Right hindlimb (tissue), 1 donor: Measurements from ENCODE around the gene SLCO2A1.

ENCODE experiments used
- DNase-seq: peaks from one replicate; pipeline ENCODE4 v3.0.0-alpha.2; 2018

Gene SLCO2A1

GRCh38 chr3:133973249-133973980, 56.3 kb downstream of the SLCO2A1 start:
- no peak for DNase-seq

DNA sequence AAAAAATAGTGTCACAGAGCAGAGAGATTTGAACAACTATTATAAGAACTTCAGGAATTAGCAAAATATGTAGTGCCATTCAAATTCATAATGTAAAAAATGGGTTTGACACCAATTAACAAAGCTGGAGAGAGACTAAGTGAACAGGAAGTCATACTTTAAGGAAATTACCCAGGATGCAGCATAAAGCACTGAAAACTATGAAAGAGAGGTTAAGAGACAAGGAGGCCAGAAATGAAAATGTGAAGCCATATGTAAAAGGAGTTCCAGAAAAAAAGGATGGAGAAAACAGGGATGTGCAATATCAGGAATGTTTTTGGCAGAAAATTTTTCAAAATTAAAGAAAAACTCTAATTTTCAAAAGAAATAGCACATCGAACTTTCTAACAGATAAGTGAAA, 57.6 kb downstream of the SLCO2A1 start:
- DNase-seq, result no peak

GRCh38 chr3:133970916-133971315, 58.8 kb downstream of the SLCO2A1 start:
- no peak for DNase-seq

- no peak for DNase-seq
Observed at GRCh38 chr3:133970339-133970738, 59.4 kb downstream of the SLCO2A1 start.

DNA sequence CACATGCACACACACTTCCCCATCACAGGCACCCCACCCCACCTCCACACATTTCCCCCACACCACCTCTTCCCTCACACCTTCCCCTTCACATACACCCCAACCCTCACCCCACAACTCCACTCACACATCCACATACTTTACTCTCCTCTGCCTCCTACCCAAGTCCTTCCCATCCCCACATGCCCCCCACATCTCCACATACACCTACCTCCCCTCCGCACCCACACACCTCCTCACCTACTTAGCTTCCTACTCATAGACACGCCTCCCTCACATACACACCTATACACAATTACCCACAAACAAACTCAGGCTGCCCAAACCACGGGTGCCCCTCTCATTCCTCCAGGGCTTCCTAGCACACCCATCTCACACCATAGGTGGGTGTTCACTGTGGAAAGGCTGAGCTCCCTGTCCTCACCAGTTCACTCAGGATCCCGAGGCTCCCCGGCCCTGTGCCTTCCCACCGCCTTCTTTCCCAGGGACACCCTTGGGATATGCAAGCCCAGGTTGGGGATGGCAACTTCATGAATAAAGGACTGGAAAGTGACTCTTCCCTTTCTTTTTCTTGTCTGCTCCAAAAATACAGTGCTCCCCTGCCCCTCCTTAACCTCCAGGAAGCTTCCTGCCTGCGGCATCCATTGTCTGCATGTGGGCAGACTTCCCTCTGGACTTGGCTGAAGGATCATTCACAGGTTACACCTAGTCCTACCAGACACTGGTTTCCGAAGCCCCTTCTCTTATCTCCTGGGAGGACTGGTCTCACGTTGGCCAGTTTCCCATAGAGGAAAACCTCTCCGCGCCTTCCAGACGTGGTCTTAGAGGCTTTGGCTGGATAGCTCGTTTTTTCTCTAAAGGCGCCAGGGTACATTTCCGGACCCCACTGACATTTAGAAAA, 61.5 kb downstream of the SLCO2A1 start:
- no peak for DNase-seq

GRCh38 chr3:133966954-133967353, 62.8 kb downstream of the SLCO2A1 start:
- DNase-seq, result no peak

DNA sequence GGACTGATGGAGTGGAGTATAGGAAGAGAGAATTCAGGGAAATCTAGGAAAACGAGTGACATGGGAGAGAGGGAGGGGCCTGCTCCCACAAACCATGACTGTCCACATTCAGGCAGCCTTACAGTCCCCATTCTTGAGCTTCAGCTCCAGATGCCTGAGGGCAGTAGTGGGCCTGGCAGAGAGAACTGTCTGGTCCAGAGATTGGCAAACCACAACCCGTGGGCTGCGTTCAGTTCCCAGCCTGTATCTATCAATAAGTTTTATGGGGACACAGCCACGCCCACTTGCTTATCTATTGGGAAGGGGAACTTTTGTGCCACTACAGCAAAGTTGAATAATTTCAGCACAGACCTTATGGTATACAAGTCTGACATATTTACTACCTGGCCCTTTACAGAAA, 63.8 kb downstream of the SLCO2A1 start:
- DNase-seq, result no peak

DNA sequence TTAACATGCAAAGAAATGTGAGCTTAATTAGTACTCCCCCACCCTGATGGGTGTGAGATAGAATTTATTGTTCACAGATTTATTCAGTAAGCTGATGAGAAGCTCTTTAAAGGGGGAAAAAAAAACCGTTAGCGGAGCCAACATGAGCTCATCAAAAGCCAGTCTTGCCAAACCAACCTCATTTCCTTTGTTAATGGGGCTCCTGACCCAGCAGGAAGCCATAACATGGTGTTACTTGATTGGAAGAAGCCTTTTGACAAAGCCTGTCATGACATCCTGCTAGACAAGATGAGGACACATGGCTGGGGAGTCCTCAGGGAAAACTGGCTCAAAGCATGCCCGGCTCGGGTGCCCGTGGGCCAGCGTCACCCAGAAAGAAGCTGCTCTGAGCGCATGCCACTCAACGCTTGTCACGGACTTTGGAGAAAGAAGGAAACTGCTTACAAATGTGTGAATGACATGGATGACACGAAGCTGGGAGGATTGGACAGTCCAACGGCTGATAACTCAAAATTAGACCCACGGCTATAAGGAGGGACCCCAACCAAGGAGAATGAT, 64.6 kb downstream of the SLCO2A1 start:
- DNase-seq, result no peak

DNA sequence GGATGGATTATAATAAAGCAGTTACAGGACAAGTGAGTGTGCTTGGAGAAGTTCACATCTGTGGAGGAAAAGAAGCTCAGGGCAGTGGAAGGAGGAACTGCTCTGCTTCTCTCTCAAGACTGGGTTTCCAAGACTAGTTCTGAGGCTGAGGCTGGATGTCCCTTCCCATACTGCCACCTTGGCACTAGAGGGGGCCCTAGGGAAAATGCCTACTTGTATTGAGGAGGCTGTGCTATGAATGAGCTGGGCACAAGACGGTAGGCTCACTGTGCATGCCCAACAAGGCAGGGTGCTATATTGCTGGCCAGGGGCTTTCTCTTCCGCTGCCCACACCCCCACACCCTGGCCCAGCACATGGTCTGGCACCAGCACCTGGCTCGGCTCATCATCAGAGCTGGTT, 65.2 kb downstream of the SLCO2A1 start:
- no peak for DNase-seq

DNA sequence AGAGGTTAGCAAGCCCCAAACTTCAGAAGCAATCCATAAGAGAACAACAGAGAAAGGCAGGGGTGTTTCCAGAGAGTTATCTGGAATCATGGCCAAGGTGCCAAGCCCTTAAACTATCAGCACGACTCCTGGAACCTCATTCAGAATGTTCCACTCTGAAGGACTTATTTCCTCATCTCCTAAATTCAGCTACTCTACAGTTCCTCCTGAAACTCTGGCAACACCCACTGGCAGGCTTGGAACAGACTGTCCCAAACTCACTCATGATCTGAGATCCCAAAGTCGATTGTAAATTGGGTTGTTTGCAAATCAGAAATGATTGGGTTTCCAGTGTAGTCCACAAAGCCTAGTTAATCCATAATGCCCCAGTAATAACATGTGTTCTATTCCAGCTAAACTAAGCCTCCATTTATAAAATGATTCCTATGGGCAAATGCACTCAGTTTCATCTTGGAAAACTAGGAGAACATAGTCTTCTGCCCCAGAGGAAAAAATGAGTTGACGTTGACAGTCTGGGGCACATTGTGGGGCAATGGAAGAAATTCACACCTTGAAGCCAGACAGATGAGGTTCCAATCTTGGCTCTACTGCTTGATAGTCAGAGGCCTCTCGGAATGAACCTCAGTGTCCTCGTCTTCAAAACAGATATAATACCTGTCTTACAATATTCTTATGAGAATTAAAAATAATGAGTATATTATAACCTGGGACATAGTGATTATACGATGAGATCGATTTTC, 65.9 kb downstream of the SLCO2A1 start:
- DNase-seq, result no peak

DNA sequence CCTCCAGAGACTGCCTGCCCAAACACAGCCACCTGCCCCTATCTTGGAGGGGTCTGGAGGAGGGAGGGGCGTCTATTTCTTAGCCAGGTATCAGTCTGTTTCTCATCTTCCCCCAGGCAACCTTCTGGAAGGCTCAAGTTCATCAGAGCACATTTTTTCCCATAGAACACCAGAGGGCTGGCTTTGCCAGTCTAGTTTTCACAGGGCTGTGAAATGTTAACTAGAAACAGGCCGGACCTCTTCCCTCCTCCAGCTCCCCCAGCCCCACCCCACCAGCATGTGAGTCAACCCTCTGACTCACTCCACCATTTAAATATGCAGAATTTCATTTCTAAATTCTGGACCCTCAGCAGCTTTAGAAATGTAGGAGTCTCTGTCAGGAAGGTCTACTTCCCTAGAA, 66.9 kb downstream of the SLCO2A1 start:
- DNase-seq, result no peak

- no peak for DNase-seq
Observed at GRCh38 chr3:133958071-133958805, 71.5 kb downstream of the SLCO2A1 start.

DNA sequence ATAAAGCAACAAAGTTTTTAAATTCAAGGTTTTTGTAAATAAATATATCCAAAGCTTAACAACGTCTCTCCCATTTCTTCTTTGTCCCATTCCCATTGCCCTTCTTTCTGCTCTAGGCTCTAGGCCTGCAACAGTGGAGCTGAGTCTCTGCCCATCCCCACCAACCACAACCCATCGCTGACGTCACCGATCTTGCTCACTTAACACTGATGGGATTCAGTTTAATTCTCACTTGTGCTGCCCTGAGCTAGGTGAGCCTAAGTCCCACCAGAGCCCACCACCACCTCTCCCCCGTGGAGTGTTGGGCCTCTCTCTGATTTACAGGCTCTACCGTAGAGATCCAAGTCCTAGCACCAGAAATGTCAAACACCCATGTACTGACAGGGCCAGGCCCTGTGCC, 72.7 kb downstream of the SLCO2A1 start:
- no peak for DNase-seq

DNA sequence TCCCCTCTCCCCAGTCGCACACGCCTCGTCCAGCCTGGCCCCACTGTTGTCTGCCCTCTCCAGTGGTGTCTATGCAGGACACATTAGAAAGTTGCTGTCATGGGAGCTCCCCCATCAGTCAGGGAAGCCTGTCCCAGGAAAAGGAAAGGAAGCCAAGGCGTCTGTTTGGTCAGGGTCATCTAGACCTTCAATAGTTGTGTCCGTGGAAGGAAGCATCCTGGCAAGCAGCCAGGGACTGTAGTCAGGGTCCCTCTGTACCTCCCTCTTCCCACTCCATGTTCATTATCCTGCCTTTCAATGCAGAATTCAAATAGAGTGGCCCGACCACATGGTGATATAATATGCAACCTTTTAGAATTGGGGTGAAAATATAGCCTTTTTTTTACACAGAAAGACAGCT, 73.4 kb downstream of the SLCO2A1 start:
- no peak for DNase-seq

DNA sequence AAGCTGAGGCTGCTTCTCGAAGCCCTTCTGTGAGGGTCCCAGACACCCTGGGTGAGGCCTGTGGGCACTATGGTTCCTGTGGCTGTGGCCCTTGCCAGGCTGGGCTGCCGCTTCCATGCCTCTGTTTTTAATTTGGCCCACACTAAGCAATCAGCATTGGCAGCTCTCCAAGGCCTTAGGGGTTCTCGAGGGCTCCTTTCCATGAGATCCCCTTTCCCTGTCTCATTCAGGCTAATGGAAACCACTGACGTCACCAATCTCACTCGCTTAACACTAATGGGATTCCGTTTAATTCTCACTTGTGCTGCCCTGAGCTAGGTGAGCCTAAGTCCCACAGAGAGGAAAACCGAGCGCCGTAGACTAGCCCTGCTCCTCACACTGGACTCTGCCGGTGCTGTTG, 73.8 kb downstream of the SLCO2A1 start:
- no peak for DNase-seq

DNA sequence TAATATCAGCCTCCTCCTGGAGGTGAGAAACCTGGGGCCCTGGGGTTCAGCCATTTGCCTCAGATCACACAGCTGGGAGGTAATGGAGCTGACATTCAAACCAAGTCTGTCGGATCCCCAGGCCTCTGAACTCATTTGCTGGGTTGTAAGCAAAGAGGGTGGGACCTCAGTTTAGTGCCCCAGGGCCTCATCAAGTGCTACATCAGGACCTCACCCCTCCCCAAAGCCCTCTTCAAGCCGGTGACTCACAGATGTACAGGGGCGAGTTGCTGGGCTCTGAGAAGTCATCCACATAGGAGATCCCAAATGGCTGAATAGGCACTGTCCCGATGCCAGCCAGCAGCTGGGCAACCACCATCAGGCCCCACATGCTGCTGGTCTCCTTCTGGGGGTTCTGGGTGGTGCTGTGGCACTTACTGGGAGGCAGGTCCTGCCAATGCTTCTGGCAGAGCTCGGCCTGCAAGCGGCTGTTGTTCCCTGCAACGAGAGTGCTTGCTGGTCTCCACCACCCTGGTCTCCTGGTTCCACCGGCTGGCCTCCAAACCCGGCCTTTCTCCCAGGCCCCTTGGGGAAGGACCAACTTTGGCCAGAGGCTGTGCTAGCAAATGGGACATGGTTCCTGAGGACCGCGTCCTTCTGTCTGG, 74.9 kb downstream of the SLCO2A1 start:
- no peak for DNase-seq

- no peak for DNase-seq
Observed at GRCh38 chr3:133953297-133953696, 76.4 kb downstream of the SLCO2A1 start.

- peak; percentile 47 for DNase-seq
Observed at GRCh38 chr3:133949438-133949837, 80.3 kb downstream of the SLCO2A1 start.

GRCh38 chr3:133948996-133949395, 80.7 kb downstream of the SLCO2A1 start:
- peak; percentile 6 for DNase-seq

GRCh38 chr3:133948131-133948810, 81.5 kb downstream of the SLCO2A1 start:
- DNase-seq, result peak; percentile 18

- DNase-seq, result peak; percentile 14
Observed at GRCh38 chr3:133945381-133946095, 84.2 kb downstream of the SLCO2A1 start.
